SK-N-MC (cell line): ENCODE measurements around the gene POU2AF2.

Source experiments
- DNase-seq: peaks from one replicate; pipeline ENCODE4 v3.0.0-alpha.2; 2011; ENCODE audit warnings: low read depth, low spot score
- H3K27ac ChIP-seq: fragments of 200-600 bp; sonication (generic); 2 replicates; pipeline ENCODE4 v1.5.1; 2016; ENCODE audit warnings: mixed run types
- H3K36me3 ChIP-seq: fragments of 200-600 bp; sonication (generic); 2 replicates; pipeline ENCODE4 v1.6.1; 2017; ENCODE audit warnings: antibody characterized with exemption, low read length, mixed read lengths; ENCODE audit not compliant: insufficient read depth
- H3K4me3 ChIP-seq: fragments of 200-600 bp; sonication (generic); 2 replicates; pipeline ENCODE4 v1.5.1; 2016
- H3K9ac ChIP-seq: fragments of 200-600 bp; sonication (generic); 2 replicates; pipeline ENCODE4 v1.8.0; 2017; ENCODE audit warnings: mixed run types, mixed read lengths; ENCODE audit not compliant: insufficient read length
- H3K9me3 ChIP-seq: fragments of 200-600 bp; sonication (generic); 2 replicates; pipeline ENCODE4 v1.6.1; 2017; ENCODE audit warnings: low read depth, mild to moderate bottlenecking, antibody characterized with exemption, low read length, moderate library complexity, mixed read lengths
- EZH2 ChIP-seq: fragments of 200-600 bp; sonication (generic); IDR thresholded peaks from one replicate; pipeline ENCODE4 v1.6.1; 2017; ENCODE audit warnings: antibody characterized with exemption
- FOXP2 ChIP-seq: optimal IDR thresholded peaks from 2 replicates; pipeline ENCODE3; 2011; ENCODE audit warnings: mild to moderate bottlenecking, moderate library complexity; ENCODE audit not compliant: insufficient read depth; ENCODE audit errors: extremely low read length, control extremely low read depth
- POLR2AphosphoS5 ChIP-seq: IDR thresholded peaks from 2 replicates; pipeline ENCODE4 v1.6.1; 2012; ENCODE audit warnings: mild to moderate bottlenecking, low read depth, low read length, borderline replicate concordance

The POU2AF2 gene

GRCh38 chr11:111245425-111245824, at the start of gene POU2AF2:
Gene POU2AF2, plus strand, starts transcription at chr11:111245725. Its CDS starts 129 bp downstream, at chr11:111245854.
- no peak within 1 kb of the TSS for H3K9ac ChIP-seq
- H3K27ac ChIP-seq, result no peak within 1 kb of the TSS
- DNase-seq, result no peak
- no peak within 1 kb of the TSS for H3K4me3 ChIP-seq
- no peaks in the 10 kb centered on the region for H3K36me3 ChIP-seq
- TF ChIP-seq FOXP2, result no peak
- no peak for TF ChIP-seq POLR2AphosphoS5
- no peak for TF ChIP-seq EZH2
- H3K9me3 ChIP-seq, result no peaks in the 10 kb centered on the region

- H3K9ac ChIP-seq, result no peak overlapping the region
Measured at GRCh38 chr11:111200010-111200534, 45.5 kb upstream of the POU2AF2 start.

GRCh38 chr11:111204211-111204610, 41.3 kb upstream of the POU2AF2 start:
- TF ChIP-seq POLR2AphosphoS5 (no peak), FOXP2 (no peak), EZH2 (no peak)
- no peaks in the 10 kb centered on the region for H3K36me3 ChIP-seq
- no peak overlapping the region for H3K9ac ChIP-seq
- no peak overlapping the region for H3K27ac ChIP-seq
- H3K4me3 ChIP-seq, result no peak overlapping the region
- DNase-seq, result no peak
- no peaks in the 10 kb centered on the region for H3K9me3 ChIP-seq

More at GRCh38 chr11:111200010-111200534, 45.5 kb upstream of the POU2AF2 start:
- Histone ChIP-seq H3K4me3 (no peak overlapping the region), H3K9me3 (no peaks in the 10 kb centered on the region), H3K27ac (no peak overlapping the region), H3K36me3 (no peaks in the 10 kb centered on the region)
- no peak for TF ChIP-seq FOXP2
- no peak for TF ChIP-seq EZH2
- TF ChIP-seq POLR2AphosphoS5, result no peak
- DNase-seq, result no peak

GRCh38 chr11:111205632-111206385, 39.7 kb upstream of the POU2AF2 start:
- no peak overlapping the region for H3K9ac ChIP-seq
- no peaks in the 10 kb centered on the region for H3K9me3 ChIP-seq
- H3K36me3 ChIP-seq, result no peaks in the 10 kb centered on the region
- peak overlapping the region; percentile 74 for H3K27ac ChIP-seq
- H3K4me3 ChIP-seq, result no peak overlapping the region
- no peak for DNase-seq
- TF ChIP-seq EZH2 (no peak), FOXP2 (no peak), POLR2AphosphoS5 (no peak)

GRCh38 chr11:111206472-111206871, 39.1 kb upstream of the POU2AF2 start:
- TF ChIP-seq EZH2, result no peak
- no peak for TF ChIP-seq POLR2AphosphoS5
- TF ChIP-seq FOXP2, result no peak
- no peak overlapping the region for H3K9ac ChIP-seq
- DNase-seq, result no peak
- H3K4me3 ChIP-seq, result no peak overlapping the region
- H3K9me3 ChIP-seq, result no peaks in the 10 kb centered on the region
- no peaks in the 10 kb centered on the region for H3K36me3 ChIP-seq
- H3K27ac ChIP-seq, result peak overlapping the region; percentile 74

- no peak overlapping the region for H3K27ac ChIP-seq
- no peak overlapping the region for H3K9ac ChIP-seq
- no peak for DNase-seq
- H3K9me3 ChIP-seq, result no peaks in the 10 kb centered on the region
- H3K36me3 ChIP-seq, result no peaks in the 10 kb centered on the region
- TF ChIP-seq FOXP2, result no peak
- TF ChIP-seq POLR2AphosphoS5, result no peak
- TF ChIP-seq EZH2, result no peak
- no peak overlapping the region for H3K4me3 ChIP-seq
Measured at GRCh38 chr11:111207213-111207612, 38.3 kb upstream of the POU2AF2 start.

GRCh38 chr11:111209543-111210355, 35.8 kb upstream of the POU2AF2 start:
- TF ChIP-seq POLR2AphosphoS5 (no peak), EZH2 (no peak), FOXP2 (no peak)
- Histone ChIP-seq H3K4me3 (no peak overlapping the region), H3K9ac (no peak overlapping the region), H3K27ac (no peak overlapping the region), H3K36me3 (no peaks in the 10 kb centered on the region), H3K9me3 (no peaks in the 10 kb centered on the region)
- DNase-seq, result no peak

- Histone ChIP-seq H3K4me3 (no peak overlapping the region), H3K36me3 (no peaks in the 10 kb centered on the region), H3K27ac (no peak overlapping the region), H3K9me3 (no peaks in the 10 kb centered on the region), H3K9ac (no peak overlapping the region)
- no peak for DNase-seq
- TF ChIP-seq EZH2 (no peak), FOXP2 (no peak), POLR2AphosphoS5 (no peak)
Measured at GRCh38 chr11:111213256-111213655, 32.3 kb upstream of the POU2AF2 start.
